Thyroid gland (tissue), 4 donors: ENCODE measurements around the gene SLC5A6. TPM values are rescaled to one million over a fixed set of nuclear protein-coding genes. Genes with fewer than 3 reads are reported as not detected.

Experiments
- DNase-seq, 2 donors: peaks; one replicate each; pipeline ENCODE4 v3.0.0-alpha.2; 2019
- H3K27ac ChIP-seq, 3 donors: fragments of 200-600 bp; sonication (generic); 1 replicate in 2 of 3; 2 replicates in 1 of 3; pipeline ENCODE4 v1.5.1; 2016 to 2019; ENCODE audit warnings: mild to moderate bottlenecking in 1 of 3, moderate library complexity in 1 of 3
- H3K27me3 ChIP-seq: fragments of 200-600 bp; sonication (generic); one replicate; pipeline ENCODE4 v1.5.1; 2019
- H3K36me3 ChIP-seq, 2 donors: fragments of 200-600 bp; sonication (generic); one replicate each; pipeline ENCODE4 v1.5.1; 2016 to 2019
- H3K4me1 ChIP-seq, 2 donors: fragments of 200-600 bp; sonication (generic); one replicate each; pipeline ENCODE4 v1.5.1; 2017 to 2019
- H3K4me3 ChIP-seq, 3 donors: fragments of 200-600 bp; sonication (generic); replicated peaks in 1 of 3; 1 replicate in 2 of 3; 2 replicates in 1 of 3; pipeline ENCODE4 v1.5.1; 2016; ENCODE audit warnings: mild to moderate bottlenecking in 1 of 3
- H3K9me3 ChIP-seq: fragments of 200-600 bp; sonication (generic); one replicate; pipeline ENCODE4 v1.5.1; 2017
- CTCF ChIP-seq, 6 experiments: fragments of 200-600 bp in 3 of 6; fragments of 450-650 bp in 3 of 6; sonication (generic) in 3 of 6; IDR thresholded peaks; one replicate each; pipeline ENCODE4 v1.5.1; 2016 to 2019; ENCODE audit warnings: antibody characterized with exemption in 6 of 6, mild to moderate bottlenecking in 2 of 6, inconsistent platforms in 1 of 6, moderate library complexity in 1 of 6
- POLR2A ChIP-seq, 2 donors: fragments of 450-650 bp; IDR thresholded peaks; one replicate each; pipeline ENCODE4 v1.6.1; 2017; ENCODE audit warnings: antibody characterized with exemption in 2 of 2, mild to moderate bottlenecking in 2 of 2, moderate library complexity in 1 of 2
- whole genome bisulfite sequencing, 2 donors: methylation state at CpG; one replicate each; pipeline ENCODE4 v1.1.5; 2017; 5-methylcytosine and 5-hydroxymethylcytosine counted together
- intact Hi-C: fragments of 100-400 bp; cut with DNase I; formaldehyde crosslinking; loops from one replicate; pipeline ENCODE4 v1.15.1; 2023
- total RNA-seq, 4 donors: library from RNA; depleted of rRNA; stranded (reverse); fragments of >200 nt; gene quantifications; one replicate each; pipeline ENCODE4 v1.2.3, GENCODE V29; 2016

The SLC5A6 gene
- total RNA-seq, 4 donors from 2014 or later: 10.9 to 34.0 (median 22.0) TPM

- H3K4me3 ChIP-seq: no peak overlapping the region
- 29 to 55% methylated on average over 6 to 15 of the region's 22 CpGs for WGBS, 2 donors
- peak; percentile 61 to 64 for DNase-seq
- TF ChIP-seq POLR2A (IDR thresholded peaks at IDR 0.05) (no peak), CTCF (IDR thresholded peaks at IDR 0.05) (peak; percentile 27 to 82 (median 68))
- no peak overlapping the region for H3K27ac ChIP-seq
- H3K4me1 ChIP-seq: peaks cover 0 to 7% of the 10 kb centered on the region in 2 donors
- H3K27me3 ChIP-seq: no peaks in the 10 kb centered on the region
- no peaks in the 10 kb centered on the region for H3K36me3 ChIP-seq
- intact Hi-C loops: loop anchor here (5.0 kb wide), 1 partner anchor 32 kb away; the partner anchor contains the start of gene TRIM54
- no peaks in the 10 kb centered on the region for H3K9me3 ChIP-seq
These were observed 38.0 kb upstream of the SLC5A6 start for GRCh38 chr2:27249891-27250651.

DNA sequence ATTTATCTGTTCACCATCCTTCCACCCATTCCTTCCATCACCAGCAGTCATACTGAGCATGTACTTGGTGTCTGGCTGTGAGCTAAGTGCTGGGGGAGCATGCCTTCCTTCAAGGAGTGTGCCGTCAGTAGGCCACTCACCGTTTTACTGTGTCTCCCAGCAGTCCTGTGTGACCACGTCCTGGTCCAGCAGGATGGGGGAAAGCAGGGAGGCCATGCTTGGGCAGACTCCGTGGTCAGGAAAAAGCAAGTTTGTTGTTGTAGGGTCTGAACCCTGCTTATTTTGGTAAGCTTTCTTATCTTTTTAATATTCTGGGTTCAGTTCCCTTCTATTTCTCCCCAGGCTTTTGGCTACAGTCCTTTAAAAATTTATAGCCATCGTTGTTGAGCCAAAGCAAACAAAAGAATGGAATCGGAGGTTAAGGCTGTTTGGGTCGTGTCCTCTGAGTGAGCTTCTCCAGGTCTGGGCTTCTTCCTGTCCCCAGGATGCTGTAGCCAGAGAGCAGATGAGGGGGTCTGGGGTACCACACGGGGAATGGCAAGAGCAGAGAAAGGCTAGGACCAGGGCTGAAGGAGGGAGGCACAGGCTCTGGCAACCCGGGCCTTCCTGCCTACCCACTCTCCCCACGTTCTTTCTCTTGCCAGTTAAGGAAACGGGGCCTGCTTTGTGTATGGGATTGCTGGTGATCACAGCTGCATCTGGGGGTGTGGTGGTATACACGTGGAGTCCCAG is 37.3 kb upstream of the SLC5A6 start:
- 56 to 68% methylated on average over 12 of the region's 12 CpGs for WGBS, 2 donors
- intact Hi-C loops: loop anchor here (5.0 kb wide), 1 partner anchor 33 kb away; the partner anchor contains the start of gene TRIM54
- no peak for DNase-seq
- H3K27me3 ChIP-seq: no peaks in the 10 kb centered on the region
- no peaks in the 10 kb centered on the region for H3K9me3 ChIP-seq
- H3K4me1 ChIP-seq: peaks cover 0 to 7% of the 10 kb centered on the region in 2 donors
- H3K36me3 ChIP-seq: no peaks in the 10 kb centered on the region
- no peak overlapping the region for H3K4me3 ChIP-seq
- TF ChIP-seq CTCF (IDR thresholded peaks at IDR 0.05): no peak
- no peak for TF ChIP-seq POLR2A (IDR thresholded peaks at IDR 0.05)
- H3K27ac ChIP-seq: no peak overlapping the region

- TF ChIP-seq CTCF (IDR thresholded peaks at IDR 0.05) (no peak), POLR2A (IDR thresholded peaks at IDR 0.05) (no peak)
- no peak overlapping the region for H3K27ac ChIP-seq
- no peak for DNase-seq
- H3K4me1 ChIP-seq: peaks cover 0 to 7% of the 10 kb centered on the region in 2 donors
- intact Hi-C loops: loop anchor here (5.0 kb wide), 1 partner anchor 34 kb away; the partner anchor contains the start of gene TRIM54
- 81% methylated on average over 4 of the region's 4 CpGs for WGBS, 2 donors
- H3K4me3 ChIP-seq: no peak overlapping the region
- H3K9me3 ChIP-seq: no peaks in the 10 kb centered on the region
- no peaks in the 10 kb centered on the region for H3K27me3 ChIP-seq
- peaks cover 2 to 12% of the 10 kb centered on the region in 2 donors for H3K36me3 ChIP-seq
These were observed 35.8 kb upstream of the SLC5A6 start for GRCh38 chr2:27247893-27248292.

DNA sequence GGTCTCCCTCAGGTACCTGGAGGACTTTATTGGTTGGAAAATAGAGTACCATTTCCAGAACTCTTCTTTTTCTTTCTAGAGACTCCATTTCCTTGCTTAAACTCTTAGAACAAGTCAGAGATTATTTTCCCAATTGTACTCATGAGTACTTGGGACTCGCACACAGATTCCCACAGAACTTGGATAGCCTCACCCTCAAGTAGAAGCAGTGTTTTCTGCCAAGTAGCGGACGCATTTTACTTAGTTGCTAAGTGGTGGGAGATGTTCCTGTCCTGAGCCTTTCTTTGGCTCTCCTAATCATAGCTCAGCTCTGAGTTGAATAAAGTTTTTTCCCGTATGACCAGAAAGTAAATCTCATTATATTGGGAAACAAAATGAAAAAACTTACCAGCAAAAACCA is 33.6 kb upstream of the SLC5A6 start:
- H3K4me3 ChIP-seq: no peak overlapping the region
- TF ChIP-seq POLR2A (IDR thresholded peaks at IDR 0.05): no peak
- no peak for TF ChIP-seq CTCF (IDR thresholded peaks at IDR 0.05)
- no peaks in the 10 kb centered on the region for H3K27me3 ChIP-seq
- peaks cover 14 to 31% of the 10 kb centered on the region in 2 donors for H3K36me3 ChIP-seq
- intact Hi-C loops: loop anchor here (5.0 kb wide), 1 partner anchor 37 kb away; the partner anchor contains the start of gene TRIM54
- no peaks in the 10 kb centered on the region for H3K9me3 ChIP-seq
- peaks cover 0 to 7% of the 10 kb centered on the region in 2 donors for H3K4me1 ChIP-seq
- 77 to 84% methylated on average over 4 of the region's 4 CpGs for WGBS, 2 donors
- DNase-seq: no peak
- H3K27ac ChIP-seq: no peak overlapping the region
